NT2/D1 (cell line): ENCODE results near the gene GPATCH3.
A peak's percentile ranks its signal among the peaks of the same experiment; 100 is the strongest.
"Not testable (repeated sequence)": the region's sequence is repeated elsewhere in the genome, so short reads cannot be mapped to it uniquely, and the experiment has no call there.

Experiments used
- DNase-seq: peaks from one replicate; pipeline ENCODE4 v3.0.0-alpha.2; 2011; ENCODE audit warnings: low read depth, low spot score
- H3K27me3 ChIP-seq: 2 replicates; pipeline ENCODE4 v1.6.0; 2011; ENCODE audit warnings: mild to moderate bottlenecking; ENCODE audit not compliant: insufficient read length, insufficient read depth
- H3K36me3 ChIP-seq: 2 replicates; pipeline ENCODE4 v1.6.1; 2011; ENCODE audit warnings: mild to moderate bottlenecking, low read length, mixed read lengths; ENCODE audit not compliant: insufficient read depth, insufficient read length
- H3K4me1 ChIP-seq: 2 replicates; pipeline ENCODE4 v1.5.1; 2011; ENCODE audit not compliant: insufficient read depth, insufficient read length
- H3K4me3 ChIP-seq: 2 replicates; pipeline ENCODE4 v1.5.1; 2011; ENCODE audit warnings: low read depth; ENCODE audit not compliant: insufficient read length
- H3K9ac ChIP-seq: 2 replicates; pipeline ENCODE4 v1.6.0; 2011; ENCODE audit warnings: low read depth; ENCODE audit not compliant: insufficient read length
- H3K9me3 ChIP-seq: 2 replicates; pipeline ENCODE4 v1.5.1; 2011; ENCODE audit warnings: mild to moderate bottlenecking, low read length; ENCODE audit not compliant: insufficient read depth
- SUZ12 ChIP-seq: IDR thresholded peaks from 2 replicates; pipeline ENCODE4 v1.6.1; 2011; ENCODE audit not compliant: insufficient read length, insufficient read depth; ENCODE audit errors: extremely low read depth
- YY1 ChIP-seq: IDR thresholded peaks from 2 replicates; pipeline ENCODE4 v1.6.1; 2011; ENCODE audit not compliant: insufficient read length, insufficient read depth
- ZNF274 ChIP-seq: IDR thresholded peaks from 2 replicates; pipeline ENCODE4 v1.6.1; 2011; ENCODE audit warnings: mild to moderate bottlenecking, low read depth, low read length

The GPATCH3 gene

DNA sequence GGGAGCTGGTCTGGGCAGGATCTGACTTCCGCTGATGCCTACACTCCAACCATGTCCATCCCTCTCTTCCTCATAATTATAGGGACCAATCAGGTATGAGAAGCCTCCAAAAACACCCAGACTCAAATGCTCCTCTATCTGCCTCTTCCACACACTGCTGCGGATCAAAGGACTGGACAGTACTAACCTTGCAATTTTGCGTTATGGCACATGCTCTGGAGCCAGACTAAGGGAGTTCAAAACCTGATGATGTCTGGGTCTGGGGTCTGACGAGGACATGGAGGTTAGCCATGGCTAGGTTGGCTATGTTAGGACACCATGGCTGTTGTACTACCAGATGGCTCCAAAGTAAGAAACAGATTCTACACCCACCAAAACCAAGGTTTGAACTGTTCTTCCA lies 20.5 kb downstream of the GPATCH3 start:
- Histone ChIP-seq H3K9ac (no peak overlapping the region), H3K9me3 (no peaks in the 10 kb centered on the region), H3K36me3 (peaks cover 83% of the 10 kb centered on the region), H3K4me3 (no peak overlapping the region), H3K4me1 (peaks cover 11% of the 10 kb centered on the region), H3K27me3 (no peaks in the 10 kb centered on the region)
- no peak for DNase-seq
- TF ChIP-seq SUZ12: no peak
- no peak for TF ChIP-seq ZNF274
- TF ChIP-seq YY1: no peak

DNA sequence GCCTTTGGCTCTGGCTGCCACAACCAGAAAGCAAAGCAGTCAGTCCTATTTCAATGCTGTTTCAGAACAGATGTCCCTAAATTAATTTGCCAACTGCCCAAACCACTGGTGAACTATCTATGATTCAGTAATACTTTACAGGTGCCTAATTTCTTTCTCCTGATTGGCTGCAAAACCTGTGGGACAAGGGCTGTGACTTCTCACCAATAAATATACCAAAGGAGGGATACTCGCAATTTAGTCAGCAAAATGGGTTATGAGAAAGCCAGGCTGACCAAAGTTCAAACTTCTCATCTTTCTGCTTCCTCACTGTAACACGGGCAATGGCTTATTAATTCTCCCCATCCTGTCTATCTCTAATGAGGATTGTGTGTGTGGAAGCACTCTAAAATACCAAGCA lies 22.9 kb downstream of the GPATCH3 start:
- H3K36me3 ChIP-seq: peaks cover 58% of the 10 kb centered on the region
- no peaks in the 10 kb centered on the region for H3K9me3 ChIP-seq
- no peak for TF ChIP-seq YY1
- H3K27me3 ChIP-seq: no peaks in the 10 kb centered on the region
- no peak for DNase-seq
- peak overlapping the region; percentile 45 for H3K9ac ChIP-seq
- H3K4me1 ChIP-seq: peaks cover 16% of the 10 kb centered on the region
- H3K4me3 ChIP-seq: no peak overlapping the region

DNA sequence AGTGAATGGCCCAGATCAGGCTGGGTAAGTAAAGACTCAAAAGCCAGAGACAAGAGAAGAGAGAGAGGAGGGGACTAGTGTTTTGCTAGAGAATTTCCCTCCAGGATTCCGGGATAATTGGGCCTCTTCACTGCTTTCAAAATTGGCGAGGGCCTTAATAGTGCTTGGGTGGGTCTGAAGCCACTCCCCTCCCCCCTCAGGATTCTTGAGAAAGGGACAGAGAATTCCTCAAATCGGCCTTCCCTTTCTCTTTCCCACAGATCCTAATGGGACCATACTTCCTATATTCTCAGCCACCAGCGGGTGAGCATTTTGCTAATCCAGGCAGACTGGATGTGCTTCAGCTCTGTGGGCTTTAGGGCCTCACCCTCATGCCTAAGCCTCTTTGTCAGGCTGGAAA lies 25.4 kb downstream of the GPATCH3 start:
- no peaks in the 10 kb centered on the region for H3K27me3 ChIP-seq
- peak overlapping the region; percentile 2 for H3K9ac ChIP-seq
- DNase-seq: no peak
- no peak for TF ChIP-seq ZNF274
- TF ChIP-seq YY1: no peak
- no peak for TF ChIP-seq SUZ12
- peaks cover 16% of the 10 kb centered on the region for H3K4me1 ChIP-seq
- peaks cover 38% of the 10 kb centered on the region for H3K36me3 ChIP-seq
- no peak overlapping the region for H3K4me3 ChIP-seq
- H3K9me3 ChIP-seq: no peaks in the 10 kb centered on the region

DNA sequence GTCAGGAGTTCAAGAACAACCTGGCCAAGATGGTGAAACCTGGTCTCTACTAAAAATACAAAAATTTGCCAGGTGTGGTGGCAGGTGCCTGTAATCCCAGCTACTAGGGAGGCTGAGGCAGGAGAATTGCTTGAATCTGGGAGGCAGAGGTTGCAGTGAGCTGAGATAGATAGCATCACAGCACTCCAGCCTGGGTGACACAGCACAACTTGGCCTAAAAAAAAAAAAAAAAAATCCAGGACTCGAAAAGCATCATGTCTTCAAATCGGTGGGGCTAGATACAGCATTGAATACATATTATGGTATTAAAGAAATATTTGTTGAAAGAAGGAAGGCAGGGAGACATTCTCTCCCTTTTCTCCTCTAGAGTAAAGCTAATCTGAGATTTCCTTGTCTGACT lies 27.2 kb downstream of the GPATCH3 start:
- not testable (repeated sequence) for DNase-seq, H3K4me3 ChIP-seq, H3K9me3 ChIP-seq, H3K9ac ChIP-seq, H3K27me3 ChIP-seq
- Histone ChIP-seq H3K36me3 (peaks cover 22% of the 10 kb centered on the region), H3K4me1 (peaks cover 16% of the 10 kb centered on the region)

DNA sequence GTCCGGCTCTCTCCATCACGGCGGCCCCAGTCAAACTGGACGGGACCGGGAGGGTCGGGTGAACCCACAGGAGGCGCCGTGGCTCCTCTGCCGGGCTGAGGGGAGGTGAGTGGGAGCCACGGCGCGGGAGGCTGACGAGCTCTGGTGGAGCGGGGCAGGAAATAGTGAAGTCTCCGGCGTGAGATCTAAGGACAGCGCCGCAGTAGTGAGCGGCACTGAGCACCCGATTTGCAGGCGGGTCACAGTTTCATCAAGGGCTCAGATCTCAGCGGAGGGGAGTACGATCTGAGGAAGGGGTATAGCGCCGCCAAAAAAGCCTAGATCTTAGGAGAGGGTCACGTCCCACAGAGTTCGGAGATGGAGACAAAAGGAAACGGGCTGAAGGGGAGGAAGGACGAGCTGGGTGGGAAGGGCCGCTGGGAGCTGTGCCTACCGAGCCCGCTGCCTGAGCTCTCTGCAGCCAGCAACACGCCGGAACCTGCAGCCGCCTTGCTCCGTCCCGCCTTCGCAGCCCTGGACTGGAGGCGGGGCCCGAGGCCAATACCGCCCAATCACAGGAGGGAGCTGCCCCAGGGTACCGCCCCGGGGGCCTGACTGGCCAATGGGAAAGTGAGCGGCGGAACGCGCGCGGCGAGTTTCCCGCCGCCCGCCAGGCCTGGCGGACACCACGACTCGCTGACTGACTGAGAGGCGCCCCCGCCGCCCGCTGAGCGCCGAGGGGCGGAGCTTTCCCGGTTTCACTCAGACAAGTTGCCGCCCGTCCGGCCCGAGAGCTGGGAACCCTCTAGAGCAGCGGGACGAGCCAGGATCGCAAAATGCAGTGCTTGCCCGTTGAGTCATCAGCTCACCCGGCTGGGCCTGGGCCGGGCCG lies 35.4 kb downstream of the GPATCH3 start:
- Histone ChIP-seq H3K36me3 (no peaks in the 10 kb centered on the region), H3K9ac (peak overlapping the region; percentile 99), H3K4me1 (peaks cover 29% of the 10 kb centered on the region), H3K27me3 (no peaks in the 10 kb centered on the region), H3K9me3 (no peaks in the 10 kb centered on the region), H3K4me3 (peak overlapping the region; percentile 96)
- no peak for TF ChIP-seq YY1
- no peak for TF ChIP-seq SUZ12
- no peak for TF ChIP-seq ZNF274
- DNase-seq: peak; percentile 99

DNA sequence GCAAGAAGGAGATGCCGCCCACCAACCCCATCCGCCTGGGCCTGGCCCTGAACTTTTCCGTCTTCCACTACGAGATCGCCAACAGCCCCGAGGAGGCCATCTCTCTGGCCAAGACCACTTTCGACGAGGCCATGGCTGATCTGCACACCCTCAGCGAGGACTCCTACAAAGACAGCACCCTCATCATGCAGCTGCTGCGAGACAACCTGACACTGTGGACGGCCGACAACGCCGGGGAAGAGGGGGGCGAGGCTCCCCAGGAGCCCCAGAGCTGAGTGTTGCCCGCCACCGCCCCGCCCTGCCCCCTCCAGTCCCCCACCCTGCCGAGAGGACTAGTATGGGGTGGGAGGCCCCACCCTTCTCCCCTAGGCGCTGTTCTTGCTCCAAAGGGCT lies 36.6 kb downstream of the GPATCH3 start:
- Histone ChIP-seq H3K4me3 (peak overlapping the region; percentile 96), H3K9me3 (no peaks in the 10 kb centered on the region), H3K9ac (peak overlapping the region; percentile 99), H3K4me1 (peaks cover 35% of the 10 kb centered on the region), H3K36me3 (no peaks in the 10 kb centered on the region), H3K27me3 (no peaks in the 10 kb centered on the region)
- DNase-seq: no peak
- no peak for TF ChIP-seq YY1
- no peak for TF ChIP-seq ZNF274
- no peak for TF ChIP-seq SUZ12

DNA sequence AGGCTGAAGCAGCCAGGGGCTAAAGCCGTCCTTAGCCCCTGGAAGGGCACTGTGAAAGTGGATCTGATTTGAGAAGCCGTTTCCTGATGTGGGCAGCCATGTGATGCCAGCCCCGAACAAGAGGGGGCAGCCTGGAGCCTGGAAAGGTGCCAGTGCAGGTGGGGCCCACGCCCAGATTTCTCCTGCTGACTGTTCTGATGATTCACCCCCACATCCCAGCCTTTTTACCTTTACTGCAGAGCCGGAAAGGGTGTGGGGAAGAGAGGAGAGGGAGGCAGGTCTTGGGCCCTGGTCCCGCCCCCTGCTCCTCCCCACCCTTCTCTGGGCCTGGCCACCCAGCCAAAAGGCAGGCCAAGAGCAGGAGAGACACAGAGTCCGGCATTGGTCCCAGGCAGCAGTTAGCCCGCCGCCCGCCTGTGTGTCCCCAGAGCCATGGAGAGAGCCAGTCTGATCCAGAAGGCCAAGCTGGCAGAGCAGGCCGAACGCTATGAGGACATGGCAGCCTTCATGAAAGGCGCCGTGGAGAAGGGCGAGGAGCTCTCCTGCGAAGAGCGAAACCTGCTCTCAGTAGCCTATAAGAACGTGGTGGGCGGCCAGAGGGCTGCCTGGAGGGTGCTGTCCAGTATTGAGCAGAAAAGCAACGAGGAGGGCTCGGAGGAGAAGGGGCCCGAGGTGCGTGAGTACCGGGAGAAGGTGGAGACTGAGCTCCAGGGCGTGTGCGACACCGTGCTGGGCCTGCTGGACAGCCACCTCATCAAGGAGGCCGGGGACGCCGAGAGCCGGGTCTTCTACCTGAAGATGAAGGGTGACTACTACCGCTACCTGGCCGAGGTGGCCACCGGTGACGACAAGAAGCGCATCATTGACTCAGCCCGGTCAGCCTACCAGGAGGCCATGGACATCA lies 37.2 kb downstream of the GPATCH3 start, which contains the start of gene SFN:
Gene SFN (plus strand): TSS at position 369 of the 904 bp plus-strand sequence. CDS start 64 bp downstream, at position 433.
- TF ChIP-seq SUZ12 (no peak), ZNF274 (no peak), YY1 (no peak)
- H3K27me3 ChIP-seq: no peaks in the 10 kb centered on the region
- DNase-seq: no peak
- peak within 1 kb of the TSS; percentile 99 for H3K9ac ChIP-seq
- H3K36me3 ChIP-seq: no peaks in the 10 kb centered on the region
- peaks cover 36% of the 10 kb centered on the region for H3K4me1 ChIP-seq
- H3K9me3 ChIP-seq: no peaks in the 10 kb centered on the region
- peak within 1 kb of the TSS; percentile 96 for H3K4me3 ChIP-seq
